ENCODE data around the gene PATE2.

PATE2 gene

DNA sequence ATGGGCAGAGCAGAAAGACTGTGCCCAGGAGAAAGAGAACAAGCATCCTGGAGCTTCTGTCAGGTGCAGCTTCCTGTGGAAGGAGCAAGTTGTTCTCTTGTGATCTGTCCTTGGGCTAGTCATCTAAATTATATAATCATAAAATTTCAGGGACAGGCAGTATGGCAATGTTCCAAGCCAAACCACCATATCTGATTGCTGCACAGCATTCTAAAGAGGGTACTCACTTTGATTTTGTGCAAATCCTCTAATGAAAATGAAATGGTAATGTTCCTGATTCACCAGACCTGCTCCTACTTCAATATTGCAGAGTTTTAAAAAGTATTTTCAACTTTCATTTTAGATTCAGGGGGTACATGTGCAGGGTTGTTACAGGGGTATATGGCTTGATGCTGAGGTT, at the start of gene PATE2:
TSS of gene PATE2 (minus strand) at position 101 of the 400 bp plus-strand sequence. CDS start at position 46, 55 bp downstream.
- DNase-seq (ENCODE audit: low read depth), result no peak

- DNase-seq (ENCODE audit: low read depth), result peak; percentile 1
These were observed 29.3 kb upstream of the PATE2 start for GRCh38 chr11:125807909-125808308.

DNA sequence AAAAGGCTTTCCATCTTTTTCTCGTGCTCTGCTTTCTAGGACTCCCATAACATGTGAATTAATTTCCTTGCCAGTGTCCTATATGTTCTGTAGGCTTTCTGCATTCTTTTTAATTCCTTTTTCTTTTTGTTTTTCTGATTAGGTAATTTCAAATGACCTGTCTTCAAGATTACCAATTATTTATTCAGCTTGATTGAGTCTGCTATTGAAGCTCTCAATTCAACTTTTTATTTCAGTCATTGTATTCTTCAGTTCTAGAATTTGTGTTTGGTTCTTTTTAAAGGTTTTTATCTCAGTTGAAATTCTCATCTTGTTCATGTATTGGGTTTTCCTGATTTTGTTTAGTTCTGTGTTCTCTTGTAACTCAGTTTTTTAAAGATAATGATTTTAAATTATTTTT, 23.8 kb upstream of the PATE2 start:
- DNase-seq (ENCODE audit: low read depth), result no peak

DNA sequence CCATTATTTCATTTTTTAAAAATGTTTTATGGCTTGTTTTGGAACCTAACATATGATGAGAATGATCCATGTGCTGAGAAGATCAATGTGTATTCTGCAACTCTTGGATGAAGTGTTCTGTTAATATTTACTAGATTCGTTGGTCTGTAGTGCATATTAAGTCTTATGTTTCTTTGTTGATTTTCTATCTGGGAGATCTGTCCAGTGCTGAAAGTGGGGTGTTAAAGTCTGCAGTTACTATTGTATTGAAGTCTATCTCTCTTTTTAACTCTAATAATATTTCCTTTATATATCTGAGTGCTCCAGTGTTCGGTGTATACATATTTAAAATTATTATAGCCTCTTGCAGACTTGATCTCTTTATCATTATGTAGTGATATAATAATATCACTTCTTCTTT, 21.2 kb upstream of the PATE2 start:
- no peak for DNase-seq (ENCODE audit: low read depth)

GRCh38 chr11:125797641-125798040, 19.0 kb upstream of the PATE2 start:
- no peak for DNase-seq (ENCODE audit: low read depth)

- DNase-seq (ENCODE audit: low read depth), result no peak
These were observed 12.2 kb upstream of the PATE2 start for GRCh38 chr11:125790825-125791224.

DNA sequence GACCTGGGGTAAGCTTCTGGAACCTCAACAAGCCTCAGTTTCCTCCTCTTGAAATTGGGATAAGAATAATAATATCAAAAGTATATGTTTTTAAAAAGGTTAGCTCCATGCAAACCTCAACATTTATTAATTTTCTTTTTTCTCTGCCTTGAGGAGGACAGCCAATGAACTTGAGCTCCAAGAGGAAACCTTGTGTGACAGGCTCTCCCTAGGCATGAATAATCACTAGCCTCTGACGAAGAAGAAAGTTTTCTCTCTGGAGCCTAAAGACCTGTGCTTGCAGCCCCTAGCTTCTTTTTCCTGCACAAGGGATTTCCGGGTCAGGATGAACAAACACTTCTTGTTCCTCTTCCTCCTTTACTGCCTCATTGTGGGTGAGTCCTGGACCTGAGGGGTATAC, 9.2 kb upstream of the PATE2 start, which contains the start of gene PATE3:
TSS of gene PATE3 (plus strand) at position 301 of the 400 bp plus-strand sequence. CDS start at position 326, 25 bp downstream.
- DNase-seq (ENCODE audit: low read depth), result no peak

GRCh38 chr11:125784678-125785077, 6.0 kb upstream of the PATE2 start:
- no peak for DNase-seq (ENCODE audit: low read depth)

GRCh38 chr11:125777309-125777708, 1.3 kb downstream of the PATE2 start:
- peak; percentile 16 for DNase-seq (ENCODE audit: low read depth)

- DNase-seq (ENCODE audit: low read depth), result no peak
These were observed 5.1 kb downstream of the PATE2 start for GRCh38 chr11:125773516-125773915.

GRCh38 chr11:125772834-125773505, 5.7 kb downstream of the PATE2 start:
- peak; percentile 48 for DNase-seq (ENCODE audit: low read depth)

- no peak for DNase-seq (ENCODE audit: low read depth)
These were observed 8.0 kb downstream of the PATE2 start for GRCh38 chr11:125770583-125770982.

GRCh38 chr11:125768336-125769046, 10.1 kb downstream of the PATE2 start:
- no peak for DNase-seq (ENCODE audit: low read depth)

GRCh38 chr11:125766251-125766650, 12.4 kb downstream of the PATE2 start:
- no peak for DNase-seq (ENCODE audit: low read depth)

DNA sequence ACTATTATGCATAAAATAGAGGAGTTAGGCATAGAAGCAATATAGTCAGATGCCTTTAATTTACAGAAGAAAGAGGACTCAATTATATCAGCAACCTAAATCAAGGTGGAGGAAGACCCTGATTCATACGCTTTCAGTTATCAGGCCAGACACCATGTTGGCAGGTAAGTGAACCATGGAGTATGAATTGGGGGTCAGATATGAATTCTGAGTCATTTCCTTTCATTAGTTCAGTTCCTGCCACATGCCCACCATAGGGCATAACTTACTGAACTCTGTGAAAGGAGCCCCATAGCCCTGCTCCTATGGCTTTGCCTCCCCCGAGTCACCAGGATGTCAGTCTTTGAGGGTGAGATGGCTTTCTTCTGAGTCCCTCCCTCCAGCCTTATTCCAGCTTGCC, 15.1 kb downstream of the PATE2 start:
- no peak for DNase-seq (ENCODE audit: low read depth)

DNA sequence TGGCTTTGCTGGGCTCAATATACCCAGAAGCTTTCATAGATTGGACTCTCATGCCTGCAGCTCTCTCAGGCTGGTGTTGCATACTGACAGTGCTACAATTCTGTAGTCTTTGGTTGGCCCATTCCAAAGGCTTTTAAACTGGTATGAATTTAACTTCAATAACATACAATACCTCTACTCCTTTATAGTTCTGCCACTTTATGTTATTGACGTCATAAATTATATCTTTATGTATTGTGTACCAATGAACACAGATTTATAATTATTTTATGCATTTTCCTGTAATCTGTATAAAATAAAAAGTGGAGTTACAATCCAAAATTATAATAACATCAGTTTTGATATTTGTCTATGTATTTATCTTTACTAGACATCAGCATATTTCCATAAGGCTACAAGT, 16.2 kb downstream of the PATE2 start:
- DNase-seq (ENCODE audit: low read depth), result no peak

- no peak for DNase-seq (ENCODE audit: low read depth)
These were observed 22.6 kb downstream of the PATE2 start for GRCh38 chr11:125756050-125756449.

DNA sequence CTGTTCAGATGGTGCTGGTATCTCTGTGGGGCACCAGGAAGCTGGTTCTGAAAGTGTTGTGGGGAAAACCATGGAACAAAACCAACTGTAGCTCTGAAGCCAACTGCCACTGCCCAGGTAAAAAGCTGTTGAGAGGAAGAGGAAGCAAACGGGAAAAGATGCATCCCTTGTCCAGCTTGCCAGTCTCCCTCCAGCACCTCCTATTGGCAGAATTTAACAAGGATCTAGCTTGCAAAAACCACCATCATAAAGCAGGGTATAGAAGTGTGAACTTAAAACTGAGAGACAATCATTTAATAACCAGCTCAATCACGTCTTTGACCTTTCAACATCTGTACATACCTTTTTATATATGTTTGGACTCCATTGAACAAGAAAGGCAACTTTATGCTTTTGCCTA, 28.0 kb downstream of the PATE2 start:
- no peak for DNase-seq (ENCODE audit: low read depth)

GRCh38 chr11:125745979-125746378, 32.6 kb downstream of the PATE2 start, which contains the start of gene PATE1:
Gene PATE1, plus strand, starts transcription at chr11:125746279. Its CDS starts 26 bp downstream, at chr11:125746305.
- DNase-seq (ENCODE audit: low read depth), result no peak

- DNase-seq (ENCODE audit: low read depth), result no peak
These were observed 34.9 kb downstream of the PATE2 start for GRCh38 chr11:125743681-125744080.

GRCh38 chr11:125740617-125741016, 38.0 kb downstream of the PATE2 start:
- no peak for DNase-seq (ENCODE audit: low read depth)

- no peak for DNase-seq (ENCODE audit: low read depth)
These were observed 49.7 kb downstream of the PATE2 start for GRCh38 chr11:125728969-125729368.

Data from GM04504 (cell line).